Endometrial microvascular endothelial cells (primary cell): ENCODE data around the gene ATAD1. TPM values are rescaled to one million over a fixed set of nuclear protein-coding genes. Genes with fewer than 3 reads are reported as not detected.

Experiments used
- in situ Hi-C: cut with HindIII; loops from 2 replicates; pipeline ENCODE4 v1.10.0; 2017; ENCODE audit warnings: low sequenced_read_pairs, low pct_unique_long_range_greater_than_20kb; ENCODE audit errors: inconsistent ontology term
- total RNA-seq: library from RNA; depleted of rRNA; stranded (reverse); fragments of >200 nt; gene quantifications from one replicate; pipeline ENCODE4 v1.2.3, GENCODE V29; 2015; ENCODE audit errors: inconsistent ontology term

ATAD1 gene
- total RNA-seq, 1 donor from 2014 or later: 21.8 TPM

GRCh38 chr10:87702260-87702972, 115.6 kb downstream of the ATAD1 start:
- in situ Hi-C loops: no loop called here

Other genes starting within 250 kb of the ATAD1 start
- gene PAPSS2, start 158.3 kb downstream of the ATAD1 start, total RNA-seq: 79.9 TPM
- 0.46 TPM for gene KLLN, start 45.3 kb upstream of the ATAD1 start, total RNA-seq
- gene PTEN, start 45.4 kb upstream of the ATAD1 start, total RNA-seq: 29.6 TPM